GM20000 (cell line): ENCODE results near the gene COX6B1.
"Not testable (repeated sequence)": the region's sequence is repeated elsewhere in the genome, so short reads cannot be mapped to it uniquely, and the experiment has no call there.

Source experiments
- DNase-seq: peaks from one replicate; pipeline ENCODE4 v3.0.0; 2012; ENCODE audit warnings: low spot score
- TF ChIP-seq, protein P1 (sequence below): IDR thresholded peaks from 2 replicates; pipeline ENCODE4 v1.5.1; 2012; ENCODE audit warnings: mild to moderate bottlenecking, control low read depth; ENCODE audit errors: extremely low read depth, missing control alignments

The COX6B1 gene

DNA sequence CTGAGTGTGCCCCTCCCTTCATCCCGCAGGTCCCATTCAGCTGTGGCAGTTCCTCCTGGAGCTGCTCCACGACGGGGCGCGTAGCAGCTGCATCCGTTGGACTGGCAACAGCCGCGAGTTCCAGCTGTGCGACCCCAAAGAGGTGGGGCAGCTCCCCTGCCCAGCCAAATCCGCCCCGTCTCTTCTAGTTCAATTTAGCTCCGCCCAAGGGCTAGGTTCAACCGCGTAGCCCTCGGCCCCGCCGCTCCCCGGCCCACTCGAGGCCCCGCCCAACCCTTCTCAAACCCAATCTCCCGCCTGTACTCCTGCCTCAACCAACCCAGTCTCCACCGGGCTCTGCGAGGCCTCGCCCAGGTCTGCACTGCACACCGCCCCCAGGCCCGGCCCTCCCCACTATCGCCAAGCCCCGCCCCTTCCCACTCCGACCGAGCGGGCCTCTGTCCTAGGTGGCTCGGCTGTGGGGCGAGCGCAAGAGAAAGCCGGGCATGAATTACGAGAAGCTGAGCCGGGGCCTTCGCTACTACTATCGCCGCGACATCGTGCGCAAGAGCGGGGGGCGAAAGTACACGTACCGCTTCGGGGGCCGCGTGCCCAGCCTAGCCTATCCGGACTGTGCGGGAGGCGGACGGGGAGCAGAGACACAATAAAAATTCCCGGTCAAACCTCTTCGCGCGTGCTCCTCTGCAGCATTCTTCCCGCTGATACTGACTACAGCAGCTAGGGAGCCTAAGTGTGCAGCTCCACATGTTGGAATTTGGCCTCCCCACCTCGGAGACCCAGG lies 3.7 kb upstream of the COX6B1 start:
- peak; percentile 97 for DNase-seq
- TF ChIP-seq, protein P1, sequence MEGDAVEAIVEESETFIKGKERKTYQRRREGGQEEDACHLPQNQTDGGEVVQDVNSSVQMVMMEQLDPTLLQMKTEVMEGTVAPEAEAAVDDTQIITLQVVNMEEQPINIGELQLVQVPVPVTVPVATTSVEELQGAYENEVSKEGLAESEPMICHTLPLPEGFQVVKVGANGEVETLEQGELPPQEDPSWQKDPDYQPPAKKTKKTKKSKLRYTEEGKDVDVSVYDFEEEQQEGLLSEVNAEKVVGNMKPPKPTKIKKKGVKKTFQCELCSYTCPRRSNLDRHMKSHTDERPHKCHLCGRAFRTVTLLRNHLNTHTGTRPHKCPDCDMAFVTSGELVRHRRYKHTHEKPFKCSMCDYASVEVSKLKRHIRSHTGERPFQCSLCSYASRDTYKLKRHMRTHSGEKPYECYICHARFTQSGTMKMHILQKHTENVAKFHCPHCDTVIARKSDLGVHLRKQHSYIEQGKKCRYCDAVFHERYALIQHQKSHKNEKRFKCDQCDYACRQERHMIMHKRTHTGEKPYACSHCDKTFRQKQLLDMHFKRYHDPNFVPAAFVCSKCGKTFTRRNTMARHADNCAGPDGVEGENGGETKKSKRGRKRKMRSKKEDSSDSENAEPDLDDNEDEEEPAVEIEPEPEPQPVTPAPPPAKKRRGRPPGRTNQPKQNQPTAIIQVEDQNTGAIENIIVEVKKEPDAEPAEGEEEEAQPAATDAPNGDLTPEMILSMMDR = no peak

DNA sequence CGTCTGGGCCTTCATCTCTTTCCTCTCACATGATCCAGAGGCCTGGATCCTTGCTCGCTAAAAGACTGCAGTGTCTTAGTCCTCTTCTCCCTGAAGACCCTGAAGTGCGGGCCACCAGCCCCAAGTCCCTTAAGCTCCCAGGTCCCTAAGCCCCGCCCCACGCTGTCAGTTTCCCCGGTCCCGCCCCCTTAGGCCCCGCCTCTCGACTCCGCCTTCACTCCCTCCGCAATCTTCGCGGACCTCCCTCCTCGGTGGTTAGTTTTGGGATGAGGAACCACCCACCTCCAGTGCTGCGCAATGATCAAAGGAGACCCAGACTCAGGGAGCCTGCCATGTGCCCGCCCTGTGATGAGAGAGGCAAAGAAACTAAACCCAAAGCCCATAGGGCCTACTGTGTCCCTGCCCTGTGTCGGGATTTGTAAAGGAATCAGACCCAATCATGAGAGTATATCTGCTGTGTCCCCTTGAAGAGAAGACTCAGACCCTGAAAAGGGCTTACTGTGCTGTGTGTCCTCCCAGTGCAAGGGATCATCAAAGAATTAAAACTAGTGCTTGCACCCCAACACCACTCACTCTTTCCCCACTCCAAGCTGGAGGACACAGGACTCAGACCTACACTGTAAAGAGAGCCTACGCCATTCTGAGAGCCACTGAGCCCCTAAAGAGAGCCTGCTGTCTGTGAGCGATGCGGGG lies 3.0 kb upstream of the COX6B1 start:
- peak; percentile 73 for DNase-seq
- TF ChIP-seq, protein P1 = no peak

DNA sequence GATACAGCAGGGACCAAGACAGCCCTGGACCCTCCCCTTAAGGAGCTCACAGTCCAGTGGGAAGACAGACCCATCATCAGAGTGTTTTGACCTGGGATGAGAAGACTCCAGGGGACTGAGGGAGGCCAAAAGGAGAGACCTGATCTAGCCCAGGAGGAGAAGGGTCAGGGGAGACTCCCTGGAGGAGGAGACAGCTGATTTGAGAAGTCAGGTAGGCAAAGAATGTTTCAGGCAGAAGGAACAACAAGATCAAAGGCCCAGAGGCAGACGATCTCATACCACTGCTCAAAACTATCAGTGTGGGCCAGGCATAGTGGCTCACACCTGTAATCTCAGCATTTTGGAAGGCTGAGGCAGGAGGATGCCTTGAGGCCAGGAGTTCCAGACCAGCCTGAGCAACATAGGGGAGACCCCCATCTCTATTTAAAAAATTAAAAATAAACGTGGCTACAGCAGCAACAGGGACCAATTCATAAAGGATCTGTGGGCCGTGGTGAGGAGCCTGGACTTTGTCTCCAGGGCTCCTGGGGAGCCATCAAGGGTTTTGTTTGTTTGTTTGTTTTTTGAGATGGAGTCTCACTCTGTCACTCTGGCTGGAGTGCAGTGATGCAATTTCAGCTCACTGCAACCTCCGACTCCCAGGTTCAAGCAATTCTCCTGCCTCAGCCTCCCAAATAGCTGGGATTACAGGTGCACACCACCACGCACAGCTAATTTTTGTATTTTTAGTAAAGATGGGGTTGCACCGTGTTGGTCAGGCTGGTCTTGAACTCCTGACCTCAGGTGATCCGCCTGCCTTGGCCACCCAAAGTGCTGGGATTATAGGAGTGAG lies 2.2 kb upstream of the COX6B1 start:
- TF ChIP-seq, protein P1 = no peak
- DNase-seq = no peak

DNA sequence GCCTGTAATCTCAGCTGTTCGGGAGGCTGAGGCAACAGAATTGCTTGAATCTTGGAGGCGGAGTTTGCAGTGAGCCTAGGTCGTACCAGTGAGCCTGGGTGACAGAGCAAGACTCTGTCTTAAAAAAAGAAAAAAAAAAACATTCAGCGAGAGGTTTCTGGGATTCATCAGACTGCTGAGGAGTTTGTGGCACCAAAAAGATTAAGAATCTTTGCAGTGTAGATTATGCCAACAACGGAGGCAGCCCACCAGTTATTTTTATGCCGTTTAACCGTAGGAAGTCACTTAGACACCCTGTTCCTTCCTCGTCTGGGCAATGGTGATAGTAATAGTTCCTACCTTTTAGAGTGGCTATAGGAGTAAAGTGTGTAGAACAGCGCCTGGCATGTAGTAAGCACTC lies 2.5 kb downstream of the COX6B1 start:
- TF ChIP-seq, protein P1 = no peak
- DNase-seq = no peak

DNA sequence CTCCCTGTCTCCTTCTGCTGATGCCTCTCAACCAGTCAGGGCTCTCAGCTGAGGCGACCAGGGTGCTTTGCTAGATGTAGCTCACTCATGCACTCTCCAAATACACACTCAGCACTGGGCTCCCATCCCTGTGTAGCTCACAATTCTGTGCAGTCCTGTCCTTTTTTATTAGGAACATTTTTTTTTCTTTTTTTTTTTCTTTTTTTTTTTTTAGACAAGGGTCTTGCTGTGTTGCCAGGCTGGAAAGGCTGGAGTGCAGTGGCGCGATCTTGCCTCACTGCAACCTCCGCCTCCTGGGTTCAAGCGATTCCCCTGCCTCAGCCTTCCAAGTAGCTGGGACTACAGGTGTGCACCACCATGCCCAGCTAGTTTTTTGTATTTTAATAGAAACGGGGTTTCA lies 6.7 kb downstream of the COX6B1 start:
- not testable (repeated sequence) for DNase-seq

DNA sequence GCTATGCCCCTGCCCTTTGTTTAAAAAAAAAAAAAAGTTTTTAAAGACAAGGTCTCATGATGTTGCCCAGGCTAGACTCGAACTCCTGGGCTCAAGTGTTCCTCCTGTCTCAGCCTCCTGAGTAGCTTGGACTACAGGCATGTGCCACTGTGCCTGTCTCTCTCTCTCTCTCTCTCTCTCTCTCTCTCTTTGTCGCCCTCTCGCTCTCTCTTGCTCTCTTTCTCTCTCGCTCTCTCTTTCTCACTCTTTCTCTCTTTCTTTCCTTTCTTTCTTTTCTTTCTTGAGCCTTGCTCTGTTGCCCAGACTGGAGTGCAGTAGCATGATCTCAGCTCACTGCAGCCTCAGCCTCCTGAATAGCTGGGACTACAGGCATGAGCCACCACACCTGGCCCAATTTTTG lies 7.5 kb downstream of the COX6B1 start:
- DNase-seq = no peak
- TF ChIP-seq, protein P1 = no peak

DNA sequence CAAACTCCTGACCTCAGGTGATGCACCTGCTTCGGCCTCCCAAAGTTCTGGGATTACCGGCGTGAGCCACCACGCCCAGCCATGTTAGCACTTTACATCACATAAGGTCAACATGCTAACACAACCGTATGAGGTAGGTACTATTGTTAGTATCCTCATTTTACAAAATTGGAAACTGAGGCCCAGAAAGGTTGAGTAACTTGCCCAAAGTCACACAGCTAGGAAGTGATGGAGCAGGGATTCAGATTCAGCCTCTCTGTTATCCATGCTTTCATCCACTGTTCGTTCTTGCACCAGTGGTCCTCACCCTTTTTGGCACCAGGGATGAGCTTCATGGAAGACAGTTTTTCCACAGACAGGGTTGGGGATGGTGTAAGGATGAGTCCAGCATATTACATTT lies 8.6 kb downstream of the COX6B1 start:
- no peak for DNase-seq
- TF ChIP-seq, protein P1 = no peak
